22Rv1 (cell line): ENCODE results near the gene SPIN1.

Source experiments
- H3K27ac ChIP-seq: fragments of 450-650 bp; 2 replicates; pipeline ENCODE4 v1.5.1; 2017
- CTCF ChIP-seq: fragments of 450-650 bp; IDR thresholded peaks from 2 replicates; pipeline ENCODE4 v1.5.1; 2017; ENCODE audit warnings: mild to moderate bottlenecking
- ZFX ChIP-seq: fragments of 450-650 bp; IDR thresholded peaks from 2 replicates; pipeline ENCODE4 v1.6.1; 2017; ENCODE audit warnings: antibody characterized with exemption, borderline replicate concordance

SPIN1 gene

GRCh38 chr9:88498880-88499279, 110.6 kb downstream of the SPIN1 start:
- no peak for TF ChIP-seq ZFX
- TF ChIP-seq CTCF, result no peak
- H3K27ac ChIP-seq, result no peak overlapping the region

- TF ChIP-seq CTCF (no peak), ZFX (no peak)
- no peak overlapping the region for H3K27ac ChIP-seq
Observed at GRCh38 chr9:88501086-88501485, 112.8 kb downstream of the SPIN1 start.

GRCh38 chr9:88502552-88503034, 114.3 kb downstream of the SPIN1 start:
- no peak overlapping the region for H3K27ac ChIP-seq
- TF ChIP-seq CTCF (no peak), ZFX (no peak)

GRCh38 chr9:88503081-88503844, 115.0 kb downstream of the SPIN1 start:
- TF ChIP-seq ZFX (no peak), CTCF (no peak)

GRCh38 chr9:88503845-88504764, 115.9 kb downstream of the SPIN1 start:
- TF ChIP-seq ZFX, result no peak
- no peak for TF ChIP-seq CTCF

More at GRCh38 chr9:88503081-88503844, 115.0 kb downstream of the SPIN1 start:
- no peak overlapping the region for H3K27ac ChIP-seq

GRCh38 chr9:88508326-88508725, 120.1 kb downstream of the SPIN1 start:
- no peak overlapping the region for H3K27ac ChIP-seq
- TF ChIP-seq ZFX, result no peak
- TF ChIP-seq CTCF, result no peak

More at GRCh38 chr9:88503845-88504764, 115.9 kb downstream of the SPIN1 start:
- H3K27ac ChIP-seq, result no peak overlapping the region
